ENCODE results near the gene RPS6KA3.

- TF ChIP-seq, protein P1, sequence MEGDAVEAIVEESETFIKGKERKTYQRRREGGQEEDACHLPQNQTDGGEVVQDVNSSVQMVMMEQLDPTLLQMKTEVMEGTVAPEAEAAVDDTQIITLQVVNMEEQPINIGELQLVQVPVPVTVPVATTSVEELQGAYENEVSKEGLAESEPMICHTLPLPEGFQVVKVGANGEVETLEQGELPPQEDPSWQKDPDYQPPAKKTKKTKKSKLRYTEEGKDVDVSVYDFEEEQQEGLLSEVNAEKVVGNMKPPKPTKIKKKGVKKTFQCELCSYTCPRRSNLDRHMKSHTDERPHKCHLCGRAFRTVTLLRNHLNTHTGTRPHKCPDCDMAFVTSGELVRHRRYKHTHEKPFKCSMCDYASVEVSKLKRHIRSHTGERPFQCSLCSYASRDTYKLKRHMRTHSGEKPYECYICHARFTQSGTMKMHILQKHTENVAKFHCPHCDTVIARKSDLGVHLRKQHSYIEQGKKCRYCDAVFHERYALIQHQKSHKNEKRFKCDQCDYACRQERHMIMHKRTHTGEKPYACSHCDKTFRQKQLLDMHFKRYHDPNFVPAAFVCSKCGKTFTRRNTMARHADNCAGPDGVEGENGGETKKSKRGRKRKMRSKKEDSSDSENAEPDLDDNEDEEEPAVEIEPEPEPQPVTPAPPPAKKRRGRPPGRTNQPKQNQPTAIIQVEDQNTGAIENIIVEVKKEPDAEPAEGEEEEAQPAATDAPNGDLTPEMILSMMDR (IDR thresholded peaks at IDR 0.05; ENCODE audit: low read depth, low read length), result no peak
- no peak for TF ChIP-seq EZH2phosphoT487 (IDR thresholded peaks at IDR 0.05; ENCODE audit: low read depth)
Observed at GRCh38 chrX:20111271-20111670, 155.4 kb downstream of the RPS6KA3 start.

Data from OCI-LY3 (cell line).